ENCODE data around the gene TMEM17.
"Not testable (repeated sequence)": the region's sequence is repeated elsewhere in the genome, so short reads cannot be mapped to it uniquely, and the experiment has no call there.

Gene TMEM17, protein sequence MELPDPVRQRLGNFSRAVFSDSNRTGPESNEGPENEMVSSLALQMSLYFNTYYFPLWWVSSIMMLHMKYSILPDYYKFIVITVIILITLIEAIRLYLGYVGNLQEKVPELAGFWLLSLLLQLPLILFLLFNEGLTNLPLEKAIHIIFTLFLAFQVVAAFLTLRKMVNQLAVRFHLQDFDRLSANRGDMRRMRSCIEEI

DNA sequence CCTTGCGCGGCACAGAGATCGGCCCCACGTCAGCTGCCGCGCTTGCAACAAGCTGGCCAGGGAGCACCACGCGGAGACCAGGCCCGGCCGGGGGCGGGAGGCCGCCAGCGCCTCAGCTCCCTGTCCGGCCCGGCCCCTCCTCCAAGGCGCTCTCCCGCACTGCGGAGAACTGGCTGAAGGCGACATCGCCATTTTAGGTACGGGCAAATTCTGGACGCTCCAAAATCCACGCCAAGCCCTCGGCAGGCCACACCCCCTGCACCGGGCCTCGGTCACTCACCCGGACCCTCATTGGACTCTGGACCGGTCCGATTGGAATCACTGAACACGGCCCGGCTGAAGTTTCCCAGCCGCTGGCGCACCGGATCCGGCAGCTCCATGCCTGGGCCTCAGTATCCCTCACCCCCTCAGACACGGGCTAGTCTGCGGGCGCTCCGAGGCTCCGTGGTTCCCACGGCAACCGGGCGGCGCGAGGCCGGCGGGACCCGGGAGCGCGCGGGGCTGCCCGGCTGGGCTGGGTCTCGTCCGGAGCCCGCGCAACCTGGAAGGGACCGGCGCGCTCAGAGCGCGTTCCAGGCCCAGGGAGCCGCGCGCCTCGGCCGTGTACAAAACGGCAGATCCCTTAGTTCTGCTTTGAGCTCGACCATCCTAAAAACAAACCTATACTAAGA, at the start of gene TMEM17:
TMEM17 (minus strand) TSS at position 446 of the 671 bp plus-strand sequence; CDS start at position 380, 66 bp downstream.
- DNase-seq (ENCODE audit: low read depth in 2 of 2, low spot score in 1 of 2) = no peak

DNA sequence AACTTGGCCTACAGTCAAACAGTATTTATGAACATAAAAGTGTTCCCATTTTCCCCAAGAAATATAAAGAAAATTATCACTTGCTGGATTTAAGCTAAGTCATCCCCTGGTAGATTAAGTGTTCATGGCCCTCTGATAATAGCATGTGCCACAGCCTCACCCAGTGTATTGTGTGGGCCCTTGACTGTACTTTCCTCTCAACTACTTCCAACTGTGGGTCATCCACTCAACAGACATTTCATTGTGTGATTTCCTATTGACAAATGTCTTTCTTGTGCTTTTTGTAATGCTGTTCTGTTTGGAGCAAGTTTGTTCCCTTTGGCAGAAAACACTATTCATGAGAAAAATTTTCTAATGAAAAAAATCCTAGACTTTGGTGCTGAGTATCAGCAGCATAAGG, 48.4 kb upstream of the TMEM17 start:
- DNase-seq (ENCODE audit: low read depth in 2 of 2, low spot score in 1 of 2) = no peak

DNA sequence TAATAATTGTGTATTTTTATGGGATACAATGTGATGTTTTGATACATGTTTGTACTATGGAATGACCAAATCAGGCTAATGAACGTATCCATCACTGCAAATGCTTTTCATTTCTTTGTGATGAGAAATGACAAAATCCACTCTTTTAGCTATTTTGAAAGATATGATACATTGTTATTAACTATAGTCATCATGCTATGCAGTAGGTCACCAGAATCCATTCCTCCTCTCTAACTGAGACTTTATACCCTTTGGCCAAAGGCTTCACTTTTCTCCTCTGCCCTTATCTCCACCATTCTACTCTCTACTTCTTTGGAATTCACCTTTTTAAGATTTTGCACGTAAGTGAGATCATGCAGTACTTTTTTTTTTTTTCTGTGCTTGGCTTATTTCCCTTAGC, 44.5 kb upstream of the TMEM17 start:
- DNase-seq (ENCODE audit: low read depth in 2 of 2, low spot score in 1 of 2) = no peak

DNA sequence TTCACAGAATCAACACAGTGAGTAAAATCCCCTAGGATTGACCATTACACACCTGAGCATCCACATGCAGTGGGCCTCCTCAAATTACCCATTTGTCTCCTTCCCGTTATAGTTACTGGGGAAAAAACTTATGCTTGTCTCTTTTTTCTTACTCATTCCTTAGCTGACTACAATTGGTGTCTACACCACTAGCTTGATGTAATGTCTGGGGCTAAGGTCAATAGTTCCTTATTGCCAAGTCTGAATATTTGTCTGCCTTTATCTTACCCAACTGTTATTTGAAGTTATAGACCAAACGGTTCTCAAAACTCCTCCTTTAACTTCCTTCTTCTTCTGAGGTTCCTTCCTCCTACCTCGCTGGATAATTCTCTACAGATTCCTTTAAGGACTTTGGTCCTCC, 41.9 kb upstream of the TMEM17 start:
- DNase-seq (ENCODE audit: low read depth in 2 of 2, low spot score in 1 of 2) = no peak

DNA sequence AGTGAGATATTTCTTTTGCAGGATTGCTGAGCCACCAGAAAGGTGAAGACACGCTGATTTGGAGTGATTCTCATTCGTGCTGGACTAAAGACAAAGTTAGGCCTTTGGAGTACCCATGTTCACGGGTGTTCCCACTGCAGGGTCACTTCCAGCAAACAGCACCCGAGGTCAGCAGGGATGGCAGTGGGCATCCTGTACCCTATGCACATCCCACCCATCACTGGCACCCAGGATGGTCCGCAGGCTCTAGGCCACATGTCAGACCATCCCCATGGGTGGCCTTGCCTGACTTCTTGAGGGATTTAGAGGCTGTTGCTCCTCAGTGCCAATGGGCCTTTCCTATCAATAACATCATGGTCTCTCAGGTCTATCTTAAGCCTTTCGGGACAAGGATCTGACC, 39.3 kb upstream of the TMEM17 start:
- DNase-seq (ENCODE audit: low read depth in 2 of 2, low spot score in 1 of 2) = no peak

DNA sequence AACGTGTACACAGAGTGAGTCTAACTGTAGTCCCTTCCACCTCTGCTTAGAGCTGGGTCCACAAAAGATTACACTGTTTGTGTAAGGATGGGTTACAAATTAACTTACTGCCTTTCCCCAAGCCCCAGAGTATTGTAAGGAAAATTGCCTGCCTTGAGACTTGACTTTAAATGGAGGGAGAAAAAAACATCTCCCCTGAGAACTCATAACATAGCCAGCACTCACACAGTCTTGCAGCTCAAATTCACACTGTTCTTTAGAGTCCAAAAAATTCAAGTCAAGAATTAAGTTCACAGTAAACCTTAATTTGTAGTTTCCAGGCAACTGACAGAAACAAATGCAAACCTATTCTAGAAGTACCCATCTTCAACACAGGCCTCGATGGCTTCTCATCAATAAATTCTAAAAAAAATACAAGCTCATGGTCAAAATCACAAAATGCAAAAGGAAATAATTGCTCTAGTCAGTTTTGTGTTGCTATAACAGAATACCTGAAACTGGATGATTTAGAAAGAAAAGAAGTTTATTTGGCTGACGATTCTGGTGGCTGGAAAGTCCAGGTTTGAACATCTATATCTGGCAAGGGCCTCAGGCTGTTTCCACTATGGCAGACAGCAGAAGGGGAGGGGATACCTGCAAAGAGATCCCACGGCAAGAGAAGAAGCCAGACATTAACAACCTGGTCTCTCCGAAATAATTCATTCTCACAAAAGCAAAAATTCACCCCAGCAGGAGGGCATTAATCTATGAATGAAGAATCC, 34.6 kb upstream of the TMEM17 start:
- DNase-seq (ENCODE audit: low read depth in 2 of 2, low spot score in 1 of 2) = no peak

DNA sequence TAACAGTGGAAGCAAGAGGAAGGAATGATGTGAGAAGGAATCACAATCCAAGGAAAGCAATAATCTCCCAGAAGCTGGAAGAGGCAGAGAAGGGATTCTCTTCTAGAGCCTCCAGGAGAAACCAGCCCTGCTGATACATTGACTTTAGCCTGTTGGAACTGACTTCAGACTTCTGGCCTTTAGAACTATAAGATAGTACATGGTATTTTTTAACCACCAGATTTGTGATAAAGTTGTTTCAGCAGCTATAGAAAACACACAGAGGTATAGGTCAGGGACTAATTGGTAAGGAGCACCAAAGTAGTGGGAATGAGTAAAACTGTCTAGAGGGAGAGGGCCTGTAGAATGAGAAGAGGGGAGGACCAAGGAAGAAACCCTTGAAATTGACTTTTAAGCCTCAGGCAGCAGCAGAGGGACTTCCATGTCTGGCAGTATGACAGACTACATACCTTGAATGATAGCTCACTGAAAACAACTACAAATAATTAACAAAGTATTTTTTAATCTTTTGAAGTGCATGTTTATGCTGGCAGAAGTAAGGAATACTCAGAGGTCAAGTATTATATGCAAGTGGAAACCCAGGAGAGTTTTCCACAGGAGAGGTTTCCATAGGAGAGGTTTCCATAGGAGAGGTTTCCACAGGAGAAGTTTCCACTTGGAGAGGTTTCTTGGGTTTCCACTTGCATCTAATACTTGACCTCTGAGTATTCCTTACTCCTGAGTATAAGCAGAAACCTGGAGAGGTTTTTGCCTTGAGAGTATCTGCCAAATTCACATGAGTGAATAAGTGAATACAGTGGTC, 33.8 kb upstream of the TMEM17 start:
- no peak for DNase-seq (ENCODE audit: low read depth in 2 of 2, low spot score in 1 of 2)

DNA sequence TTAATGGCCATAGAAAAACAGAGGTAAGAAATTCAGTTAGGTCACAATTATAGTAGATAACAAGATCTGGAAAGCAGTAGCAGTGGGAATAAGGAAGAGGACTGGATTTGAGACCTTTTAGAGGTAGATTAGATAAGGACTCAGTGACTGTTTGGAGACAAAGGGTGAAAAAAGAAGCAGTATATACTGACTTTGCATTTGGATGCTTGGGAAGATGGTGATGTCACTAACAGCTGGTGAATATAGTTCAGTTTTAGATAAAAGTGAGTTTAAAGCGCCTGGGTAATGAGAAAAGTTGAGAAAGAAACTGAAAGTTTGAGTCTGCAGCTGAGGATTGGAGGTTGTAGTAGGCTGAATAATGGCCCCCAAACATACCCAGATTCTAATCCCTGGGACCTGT, 32.8 kb upstream of the TMEM17 start:
- DNase-seq (ENCODE audit: low read depth in 2 of 2, low spot score in 1 of 2) = no peak

DNA sequence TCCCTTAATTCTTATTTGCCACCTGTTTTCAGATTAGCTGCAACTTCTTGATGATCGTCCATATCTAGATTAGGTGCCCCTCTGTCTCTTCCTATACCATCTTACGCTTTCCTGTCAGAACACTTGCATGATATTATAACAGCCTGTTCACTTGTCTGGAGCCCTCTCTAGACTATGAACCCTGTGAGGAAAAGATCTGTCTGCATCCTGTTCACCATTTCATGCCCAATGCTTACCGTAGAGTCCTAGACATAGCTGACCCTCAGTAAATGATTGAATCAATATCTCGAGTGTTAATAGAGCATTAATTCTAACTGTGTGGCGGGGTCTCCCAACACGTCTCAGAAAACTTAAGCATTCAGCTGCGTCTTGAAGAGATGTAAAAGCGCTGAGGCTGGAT, 31.8 kb upstream of the TMEM17 start:
- no peak for DNase-seq (ENCODE audit: low read depth in 2 of 2, low spot score in 1 of 2)

DNA sequence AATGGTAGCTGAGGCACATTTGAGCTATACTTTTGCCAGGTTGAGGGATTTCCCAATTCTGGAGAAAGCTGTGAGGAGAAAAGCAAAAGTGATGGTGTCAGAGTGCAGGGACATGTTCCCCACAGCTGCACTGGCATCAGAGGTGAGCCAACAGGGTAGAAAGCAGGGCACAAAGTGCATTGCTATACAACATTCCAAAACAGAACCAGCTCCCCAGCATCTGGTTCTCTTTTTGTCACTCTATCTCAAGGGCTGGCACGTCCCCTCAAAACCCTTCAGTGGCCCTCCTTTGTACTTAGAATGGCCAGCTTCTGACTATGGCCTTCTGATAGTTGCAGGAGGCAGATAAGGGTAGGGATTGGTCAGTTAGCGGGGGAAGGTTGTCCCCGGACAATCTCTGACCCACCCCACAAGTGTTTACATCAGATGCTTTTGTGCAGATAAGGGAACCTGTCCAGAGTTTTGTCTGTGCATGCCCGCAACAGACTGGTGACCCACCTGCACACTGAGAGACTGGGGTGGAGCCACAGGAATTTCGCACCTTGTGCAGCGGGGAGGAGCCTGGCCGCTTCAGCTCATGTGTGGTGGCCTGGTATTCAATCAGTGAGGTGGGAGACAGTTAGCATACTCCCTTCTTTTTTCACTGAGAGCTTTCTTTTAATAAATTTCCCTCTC, 31.0 kb upstream of the TMEM17 start:
- no peak for DNase-seq (ENCODE audit: low read depth in 2 of 2, low spot score in 1 of 2)

DNA sequence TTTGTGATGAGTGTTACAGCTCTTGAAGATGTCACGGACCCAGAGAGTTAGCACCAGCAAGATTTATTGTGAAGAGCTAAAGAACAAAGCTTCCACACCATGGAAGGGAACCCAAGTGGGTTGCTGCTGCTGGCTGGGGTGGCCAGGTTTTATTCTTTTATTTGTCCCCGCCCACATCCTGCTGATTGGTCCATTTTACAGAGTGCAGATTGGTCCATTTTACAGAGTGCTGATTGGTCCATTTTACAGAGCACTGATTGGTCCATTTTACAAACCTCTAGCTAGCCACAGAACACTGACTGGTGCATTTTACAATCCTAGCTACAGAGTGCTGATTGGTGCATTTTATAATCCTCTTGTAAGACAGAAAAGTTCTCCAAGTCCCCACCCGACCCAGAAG, 29.5 kb upstream of the TMEM17 start:
- DNase-seq (ENCODE audit: low read depth in 2 of 2, low spot score in 1 of 2) = not testable (repeated sequence)

DNA sequence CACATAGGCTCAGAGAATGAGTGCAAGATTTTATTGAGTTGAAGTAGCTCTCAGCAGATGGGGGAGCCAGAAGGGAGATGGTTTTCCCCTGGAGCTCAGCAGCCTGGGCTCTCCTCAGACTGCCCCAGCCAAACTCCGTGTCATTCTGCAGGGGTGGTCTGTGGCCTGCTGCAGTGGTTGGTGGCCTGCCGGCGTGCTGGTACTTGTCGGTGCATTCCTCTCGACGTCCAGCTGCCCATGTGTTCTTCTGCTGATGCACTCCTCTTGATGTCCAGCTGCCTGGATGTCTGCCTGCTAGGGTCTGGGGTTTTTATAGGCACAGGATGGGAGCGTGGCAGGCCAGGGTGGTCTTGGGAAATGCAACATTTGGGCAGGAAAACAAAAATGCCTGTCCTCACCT, 25.6 kb upstream of the TMEM17 start:
- DNase-seq (ENCODE audit: low read depth in 2 of 2, low spot score in 1 of 2) = no peak

DNA sequence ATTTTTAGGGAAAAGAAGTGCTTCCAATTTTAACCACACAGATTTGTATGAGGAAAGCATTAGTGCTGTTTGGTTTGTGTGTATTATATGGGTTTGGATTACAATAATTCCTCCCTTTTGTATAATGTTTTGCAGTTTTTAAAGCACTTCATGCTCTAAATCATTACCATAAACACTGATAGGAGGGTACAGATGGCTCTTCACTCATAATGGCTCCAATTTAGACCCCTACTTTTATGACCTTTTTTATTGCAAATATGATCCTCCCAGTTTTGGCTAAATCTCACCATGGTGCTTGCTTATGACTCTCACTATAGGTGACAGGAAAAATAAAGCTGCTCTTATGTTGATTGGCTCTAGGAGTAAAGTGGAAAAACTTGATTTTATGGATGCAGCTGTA, 23.8 kb upstream of the TMEM17 start:
- no peak for DNase-seq (ENCODE audit: low read depth in 2 of 2, low spot score in 1 of 2)

DNA sequence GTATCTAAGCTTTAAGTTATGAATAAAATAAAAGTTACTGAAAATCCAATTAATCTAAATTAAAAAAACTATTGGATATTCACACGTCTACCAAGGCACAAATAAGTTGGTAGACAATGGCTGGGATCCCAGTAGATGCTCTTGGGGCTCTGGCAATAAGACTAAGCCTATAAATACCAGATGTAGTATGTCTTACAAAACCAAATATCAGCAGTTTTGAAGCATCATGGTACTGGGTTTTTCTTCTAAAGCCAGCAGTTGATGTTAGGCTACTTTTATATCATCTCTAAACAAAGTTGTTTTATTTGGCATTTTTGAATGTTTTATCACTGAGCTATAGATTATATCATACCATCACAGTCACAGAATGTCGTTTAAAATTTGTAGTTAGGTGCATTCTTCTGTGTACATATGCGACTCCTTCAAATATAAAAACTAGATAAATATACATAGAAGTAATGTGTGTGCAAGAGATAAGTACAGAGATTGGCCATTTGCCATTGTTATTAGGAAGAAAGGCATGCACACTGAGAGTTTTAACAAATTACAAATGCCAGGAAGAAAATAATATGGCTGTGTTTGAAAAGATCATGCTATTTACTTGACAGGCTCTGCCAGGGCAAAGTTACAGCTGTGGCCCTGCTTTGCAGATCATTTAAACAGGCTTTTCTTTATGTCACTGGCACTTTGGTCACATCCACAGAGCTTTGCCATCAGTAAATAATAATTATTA, 21.6 kb upstream of the TMEM17 start:
- no peak for DNase-seq (ENCODE audit: low read depth in 2 of 2, low spot score in 1 of 2)

DNA sequence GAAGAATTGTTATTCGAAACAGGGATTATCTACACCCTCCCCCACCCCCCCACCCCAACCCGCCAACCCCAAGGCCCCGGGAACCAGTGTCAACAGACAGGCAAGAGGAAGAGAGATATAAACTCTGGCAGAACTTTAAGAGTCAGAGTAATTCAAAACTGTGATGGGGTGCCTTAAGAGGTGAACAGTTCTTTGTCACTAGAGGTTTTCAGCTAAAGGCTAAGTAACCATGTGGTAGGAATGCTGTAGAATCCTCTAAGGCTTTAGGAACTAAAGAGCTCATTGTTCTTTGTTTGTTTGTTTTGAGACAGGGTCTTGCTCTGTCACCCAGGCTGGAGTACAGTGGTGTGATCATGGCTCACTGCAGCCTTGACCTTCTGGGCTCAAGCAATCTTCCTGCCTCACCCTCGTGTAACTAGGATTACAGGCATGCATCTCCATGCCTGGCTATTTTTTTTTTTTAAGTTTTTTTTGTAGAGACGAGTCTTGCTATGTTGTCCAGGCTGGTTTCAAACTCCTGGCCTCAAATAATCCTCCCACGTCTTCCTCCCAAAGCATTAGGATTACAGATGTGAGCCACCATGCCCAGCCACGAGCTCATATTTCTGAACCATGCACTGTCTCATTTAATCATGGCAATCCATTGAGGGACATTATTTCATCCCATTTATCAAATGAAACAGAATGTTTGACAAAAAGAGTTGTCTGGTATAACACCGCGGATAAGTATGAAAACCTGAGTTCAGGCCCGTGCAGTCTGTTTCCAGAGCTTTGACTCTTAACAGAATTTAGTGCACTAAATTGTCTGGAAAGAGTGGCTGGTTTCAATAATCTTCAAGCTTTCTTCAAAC, 20.8 kb upstream of the TMEM17 start:
- no peak for DNase-seq (ENCODE audit: low read depth in 2 of 2, low spot score in 1 of 2)

DNA sequence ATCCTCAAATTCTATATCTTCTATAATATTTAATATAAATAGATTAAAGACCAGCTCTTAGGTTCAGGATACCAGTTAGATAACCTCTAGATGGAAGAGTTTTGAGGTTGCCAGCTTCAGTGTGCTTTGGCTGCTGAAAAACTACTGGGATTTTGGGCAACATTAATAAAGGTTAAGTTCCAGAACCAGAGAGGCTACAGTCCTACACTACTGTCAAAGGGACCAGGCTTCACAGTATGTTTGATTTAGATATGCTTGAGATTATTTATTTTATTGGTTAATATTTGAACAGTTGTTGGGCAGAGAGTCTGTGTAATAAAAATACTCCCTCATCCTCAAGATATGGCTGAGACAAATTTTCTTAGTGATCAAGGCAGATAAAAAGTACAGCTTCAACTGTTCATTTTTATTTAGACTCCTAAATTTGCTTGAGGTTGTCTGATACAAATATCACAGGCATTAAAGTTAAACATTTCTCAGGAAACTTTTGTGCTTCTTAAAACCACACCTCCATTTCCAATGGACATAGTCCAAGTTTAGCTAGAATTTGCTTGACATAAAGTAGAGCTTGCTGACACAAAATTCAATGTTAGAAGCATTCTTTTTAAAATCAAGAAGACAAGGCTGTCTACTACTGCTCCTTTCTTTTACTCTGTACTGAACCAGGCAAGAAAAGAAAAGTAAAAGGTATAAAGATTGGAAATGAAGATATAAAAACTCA, 19.7 kb upstream of the TMEM17 start:
- no peak for DNase-seq (ENCODE audit: low read depth in 2 of 2, low spot score in 1 of 2)

DNA sequence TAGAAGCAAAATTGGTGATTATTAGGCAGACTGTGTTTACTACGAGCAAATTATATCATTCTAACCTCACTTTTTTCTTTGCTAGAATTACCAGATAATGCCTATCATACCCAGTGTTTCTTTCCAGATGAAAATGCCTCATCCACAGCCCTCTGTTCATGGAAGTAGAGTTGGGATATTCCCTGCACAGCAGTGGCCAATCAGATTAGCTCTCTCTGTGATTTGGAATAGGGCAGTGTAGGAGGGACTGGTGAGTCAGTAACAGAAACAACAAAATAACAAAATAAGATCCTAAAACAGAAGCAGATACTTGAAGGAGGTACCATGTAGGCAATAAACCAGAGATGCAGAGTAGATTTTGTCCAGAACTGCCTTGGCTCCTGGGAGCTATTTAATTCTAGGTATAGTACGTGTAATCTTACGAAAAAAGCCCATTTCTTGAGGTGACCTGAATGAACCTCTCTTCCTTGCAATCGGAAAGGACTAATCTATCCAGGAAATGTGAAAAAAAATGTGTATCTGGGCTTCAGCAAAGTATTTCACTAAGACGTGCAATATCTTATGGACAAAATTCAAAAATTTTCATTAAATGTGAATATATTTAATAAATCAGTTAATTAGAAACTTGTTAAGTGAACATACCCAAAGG, 18.4 kb upstream of the TMEM17 start:
- DNase-seq (ENCODE audit: low read depth in 2 of 2, low spot score in 1 of 2) = no peak

DNA sequence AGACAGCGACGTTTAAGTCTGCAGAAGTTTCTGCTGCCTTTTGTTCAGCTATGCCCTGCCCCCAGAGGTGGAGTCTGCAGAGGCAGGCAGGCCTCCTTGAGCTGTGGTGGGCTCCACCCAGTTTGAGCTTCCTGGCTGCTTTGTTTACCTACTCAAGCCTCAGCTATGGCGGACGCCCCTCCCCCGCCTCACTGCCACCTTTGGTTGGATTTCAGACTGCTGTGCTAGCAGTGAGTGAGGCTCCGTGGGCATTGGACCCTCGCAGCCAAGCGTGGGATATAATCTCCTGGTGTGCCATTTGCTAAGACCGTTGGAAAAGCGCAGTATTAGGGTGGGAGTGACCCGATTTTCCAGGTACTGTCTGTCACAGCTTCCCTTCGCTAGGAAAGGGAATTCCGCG, 15.1 kb upstream of the TMEM17 start:
- not testable (repeated sequence) for DNase-seq (ENCODE audit: low read depth in 2 of 2, low spot score in 1 of 2)
